Prostate gland (tissue), 2 donors: ENCODE results near the gene KLHL29. TPM values are rescaled to one million over a fixed set of nuclear protein-coding genes. Genes with fewer than 3 reads are reported as not detected.

ENCODE experiments used
- DNase-seq: peaks from one replicate; pipeline ENCODE4 v3.0.0-alpha.2; 2019; ENCODE audit warnings: low spot score
- H3K27ac ChIP-seq, 2 donors: fragments of 200-600 bp; sonication (generic); 2 replicates each; pipeline ENCODE4 v1.5.1; 2017 to 2019
- H3K27me3 ChIP-seq: fragments of 200-600 bp; sonication (generic); replicated peaks from 2 replicates; pipeline ENCODE4 v1.5.1; 2019; ENCODE audit not compliant: insufficient read depth
- H3K36me3 ChIP-seq, 2 donors: fragments of 200-600 bp; sonication (generic); 1 replicate in 1 of 2; 2 replicates in 1 of 2; pipeline versions ENCODE4 v1.5.1 to v1.8.1; 2017 to 2019
- H3K4me1 ChIP-seq: fragments of 200-600 bp; sonication (generic); replicated peaks from 2 replicates; pipeline ENCODE4 v1.5.1; 2019
- H3K4me3 ChIP-seq, 2 donors: fragments of 200-600 bp; sonication (generic); 2 replicates each; pipeline ENCODE4 v1.5.1; 2017 to 2019
- H3K9me3 ChIP-seq: fragments of 200-600 bp; sonication (generic); 2 replicates; pipeline ENCODE4 v1.5.1; 2017
- POLR2A ChIP-seq: fragments of 450-650 bp; IDR thresholded peaks from one replicate; pipeline ENCODE4 v1.6.1; 2016; ENCODE audit warnings: antibody characterized with exemption, mild to moderate bottlenecking
- POLR2AphosphoS5 ChIP-seq: sonication (generic); formaldehyde crosslinking; IDR thresholded peaks from one replicate; pipeline ENCODE4 v1.6.1; 2017; ENCODE audit warnings: antibody characterized with exemption
- WGBS: methylation state at CpG from one replicate; pipeline ENCODE4 v1.1.5; 2018; 5-methylcytosine and 5-hydroxymethylcytosine counted together
- intact Hi-C: fragments of 100-400 bp; cut with DNase I; formaldehyde crosslinking; loops from one replicate; pipeline ENCODE4 v1.14.2; 2022
- total RNA-seq, 2 donors: library from RNA; depleted of rRNA; stranded (reverse); fragments of >200 nt; gene quantifications; one replicate each; pipeline ENCODE4 v1.1.0, GENCODE V29; 2016
- TF ChIP-seq, protein P1 (sequence below), 4 experiments: fragments of 200-600 bp in 2 of 4; fragments of 450-650 bp in 2 of 4; sonication (generic) in 2 of 4; IDR thresholded peaks; 1 replicate in 3 of 4; 2 replicates in 1 of 4; pipeline ENCODE4 v1.5.1; 2016 to 2019; ENCODE audit warnings: antibody characterized with exemption in 4 of 4, mild to moderate bottlenecking in 2 of 4, moderate library complexity in 2 of 4

Gene KLHL29
- total RNA-seq, 2 donors from 2014 or later = 23.3 to 24.8 TPM

DNA sequence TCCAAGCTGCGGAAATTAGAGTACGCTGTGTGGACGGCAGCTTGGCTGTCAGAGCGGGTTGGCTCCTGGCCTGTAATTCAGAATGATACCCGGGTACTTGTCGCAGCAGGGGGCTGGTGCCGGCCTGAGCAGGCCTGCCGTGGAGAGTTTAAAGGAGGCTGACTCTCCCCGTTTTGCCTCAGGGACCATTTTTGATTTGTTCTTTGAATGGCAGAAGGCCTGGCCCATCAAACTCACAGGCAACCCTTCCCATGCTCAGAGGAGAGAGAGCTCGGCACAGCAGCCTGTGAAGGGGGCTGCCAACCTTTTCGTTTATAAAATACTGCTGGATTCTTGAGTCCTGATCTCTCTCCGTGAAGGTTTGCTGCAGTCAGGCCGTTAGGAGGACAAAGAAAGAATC is 151.3 kb downstream of the KLHL29 start:
- 47% methylated on average over 13 of the region's 13 CpGs for WGBS
- intact Hi-C loops = no loop called here

DNA sequence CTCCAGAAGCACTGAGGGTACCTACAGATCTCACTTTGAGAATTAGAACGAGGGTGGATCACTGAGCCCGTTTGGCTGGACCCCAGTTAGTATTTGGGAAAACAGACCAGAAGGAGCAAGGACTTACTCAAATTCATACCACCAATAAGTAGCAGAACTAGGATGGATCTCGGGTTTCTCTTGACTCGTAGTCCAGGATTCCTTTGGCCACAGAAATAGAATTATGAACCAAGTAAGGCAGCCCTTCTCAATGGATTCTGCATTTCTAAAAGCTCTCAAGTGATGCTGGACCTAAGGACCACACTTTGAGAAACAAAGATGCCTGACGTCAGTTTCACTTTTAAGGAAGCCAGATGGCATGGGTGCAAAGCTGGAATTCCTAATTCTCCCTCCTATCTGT is 153.0 kb downstream of the KLHL29 start:
- H3K4me1 ChIP-seq = no peaks in the 10 kb centered on the region
- intact Hi-C loops = no loop called here
- 63% methylated on average over 5 of the region's 5 CpGs for WGBS
- no peaks in the 10 kb centered on the region for H3K27me3 ChIP-seq
- H3K27ac ChIP-seq = no peak overlapping the region
- no peaks in the 10 kb centered on the region for H3K36me3 ChIP-seq
- H3K4me3 ChIP-seq = no peak overlapping the region
- no peak for DNase-seq
- no peak for TF ChIP-seq POLR2AphosphoS5
- TF ChIP-seq POLR2A = no peak
- TF ChIP-seq, protein P1, sequence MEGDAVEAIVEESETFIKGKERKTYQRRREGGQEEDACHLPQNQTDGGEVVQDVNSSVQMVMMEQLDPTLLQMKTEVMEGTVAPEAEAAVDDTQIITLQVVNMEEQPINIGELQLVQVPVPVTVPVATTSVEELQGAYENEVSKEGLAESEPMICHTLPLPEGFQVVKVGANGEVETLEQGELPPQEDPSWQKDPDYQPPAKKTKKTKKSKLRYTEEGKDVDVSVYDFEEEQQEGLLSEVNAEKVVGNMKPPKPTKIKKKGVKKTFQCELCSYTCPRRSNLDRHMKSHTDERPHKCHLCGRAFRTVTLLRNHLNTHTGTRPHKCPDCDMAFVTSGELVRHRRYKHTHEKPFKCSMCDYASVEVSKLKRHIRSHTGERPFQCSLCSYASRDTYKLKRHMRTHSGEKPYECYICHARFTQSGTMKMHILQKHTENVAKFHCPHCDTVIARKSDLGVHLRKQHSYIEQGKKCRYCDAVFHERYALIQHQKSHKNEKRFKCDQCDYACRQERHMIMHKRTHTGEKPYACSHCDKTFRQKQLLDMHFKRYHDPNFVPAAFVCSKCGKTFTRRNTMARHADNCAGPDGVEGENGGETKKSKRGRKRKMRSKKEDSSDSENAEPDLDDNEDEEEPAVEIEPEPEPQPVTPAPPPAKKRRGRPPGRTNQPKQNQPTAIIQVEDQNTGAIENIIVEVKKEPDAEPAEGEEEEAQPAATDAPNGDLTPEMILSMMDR (IDR thresholded peaks at IDR 0.05) = no peak
- H3K9me3 ChIP-seq = no peaks in the 10 kb centered on the region

More for the DNA sequence above, 151.3 kb downstream of the KLHL29 start:
- no peak overlapping the region for H3K4me3 ChIP-seq
- TF ChIP-seq POLR2AphosphoS5 = no peak
- TF ChIP-seq, protein P1 (IDR thresholded peaks at IDR 0.05) = no peak
- TF ChIP-seq POLR2A = no peak
- H3K27me3 ChIP-seq = no peaks in the 10 kb centered on the region
- H3K36me3 ChIP-seq = no peaks in the 10 kb centered on the region
- no peak for DNase-seq
- peak overlapping the region; percentile 46 to 54 for H3K27ac ChIP-seq
- H3K4me1 ChIP-seq = peaks cover 6% of the 10 kb centered on the region
- no peaks in the 10 kb centered on the region for H3K9me3 ChIP-seq

DNA sequence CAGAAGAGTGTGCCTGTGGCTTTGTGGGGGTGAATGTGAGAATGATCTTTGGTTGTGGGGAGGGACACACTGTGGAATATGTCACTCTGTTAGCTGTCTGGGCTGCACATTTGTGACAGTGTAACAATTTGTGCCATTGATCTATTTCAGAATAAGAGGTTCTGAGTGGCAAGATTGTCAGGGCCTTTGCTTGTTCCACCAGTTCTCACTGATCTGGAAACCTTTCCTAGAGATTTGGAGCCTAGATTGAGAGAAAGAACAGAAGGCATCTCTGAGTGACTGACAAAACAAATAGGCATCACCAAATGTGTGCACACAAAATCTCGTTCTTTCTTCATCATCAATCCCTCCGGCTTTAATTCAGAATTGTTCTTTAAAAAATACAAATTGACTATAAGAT is 153.6 kb downstream of the KLHL29 start:
- intact Hi-C loops = no loop called here
- TF ChIP-seq POLR2A (no peak), POLR2AphosphoS5 (no peak)
- TF ChIP-seq, protein P1 (IDR thresholded peaks at IDR 0.05) = no peak
- H3K4me3 ChIP-seq = no peak overlapping the region
- H3K36me3 ChIP-seq = no peaks in the 10 kb centered on the region
- no peak for DNase-seq
- H3K9me3 ChIP-seq = no peaks in the 10 kb centered on the region
- H3K27ac ChIP-seq = no peak overlapping the region
- H3K4me1 ChIP-seq = no peaks in the 10 kb centered on the region
- H3K27me3 ChIP-seq = no peaks in the 10 kb centered on the region
- 94% methylated on average over 2 of the region's 2 CpGs for WGBS

DNA sequence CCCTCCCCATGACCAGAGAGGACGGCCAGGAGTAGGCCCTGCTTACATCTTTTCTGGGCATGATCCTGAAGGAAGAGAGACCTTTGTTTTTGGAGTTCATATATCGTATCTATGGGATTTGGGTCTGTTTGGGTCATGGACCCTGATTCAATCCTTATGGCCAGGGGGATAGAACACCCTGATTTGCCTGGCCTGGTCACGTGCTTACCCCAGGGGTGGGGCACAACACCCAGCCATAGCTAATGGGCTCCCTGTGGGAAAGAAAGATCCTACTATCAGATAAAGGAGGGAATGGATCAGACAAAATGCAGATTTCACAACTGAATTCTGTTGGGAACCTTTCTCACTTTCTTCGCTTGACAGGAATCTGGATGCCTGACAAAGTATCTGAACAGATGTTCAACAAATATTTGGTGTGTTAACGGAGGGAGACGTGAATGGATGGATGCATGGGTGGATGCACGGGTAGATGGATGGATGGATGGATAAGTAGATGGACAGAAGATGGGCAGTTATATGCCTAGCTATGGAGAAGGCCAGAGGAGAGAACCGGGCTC is 155.9 kb downstream of the KLHL29 start:
- WGBS = 75% methylated on average over 8 of the region's 8 CpGs
- TF ChIP-seq POLR2AphosphoS5 = no peak
- TF ChIP-seq, protein P1 (IDR thresholded peaks at IDR 0.05) = no peak
- no peak for TF ChIP-seq POLR2A
- Histone ChIP-seq H3K36me3 (no peaks in the 10 kb centered on the region), H3K4me3 (no peak overlapping the region), H3K27ac (peak overlapping the region in 1 of 2 donors; percentile 26), H3K9me3 (no peaks in the 10 kb centered on the region), H3K27me3 (no peaks in the 10 kb centered on the region), H3K4me1 (no peaks in the 10 kb centered on the region)
- DNase-seq = no peak
- intact Hi-C loops = no loop called here

DNA sequence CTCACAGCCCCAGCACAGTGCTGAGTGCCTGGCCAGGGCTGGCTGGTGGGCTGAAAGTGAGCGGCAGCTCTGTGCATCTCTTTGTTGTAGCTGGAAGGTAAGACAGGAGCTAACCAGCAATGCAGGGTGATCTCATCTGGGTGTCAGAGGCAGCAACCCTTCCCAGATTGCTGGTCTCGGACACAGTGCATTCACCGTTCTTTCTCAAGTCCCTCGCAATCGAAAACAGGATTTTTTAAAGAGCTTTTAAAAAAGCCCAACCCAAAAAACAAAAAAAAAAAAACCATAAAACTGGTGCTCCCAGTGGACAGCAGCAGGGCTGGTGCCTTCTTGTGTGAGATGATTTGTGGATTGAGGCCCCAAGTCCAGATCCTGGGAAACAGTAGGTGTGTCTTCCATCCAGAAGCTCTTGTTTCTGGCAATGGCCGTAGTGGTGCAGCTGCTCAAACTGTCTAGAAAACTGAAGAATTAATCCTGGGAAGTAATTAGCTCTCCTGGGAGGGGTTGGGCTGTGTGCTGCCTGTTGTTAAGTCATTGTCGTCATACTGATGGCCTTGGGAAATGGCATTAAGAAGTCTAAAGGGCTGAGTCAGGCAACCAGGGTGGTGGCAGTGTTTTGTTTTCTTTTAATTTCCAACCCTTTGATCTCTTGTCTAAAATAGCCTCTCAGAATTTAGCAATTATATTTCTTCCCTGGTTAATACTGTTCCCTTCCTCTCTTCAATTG is 156.7 kb downstream of the KLHL29 start:
- peak overlapping the region in 1 of 2 donors; percentile 33 for H3K27ac ChIP-seq
- intact Hi-C loops = no loop called here
- 42% methylated on average over 7 of the region's 7 CpGs for WGBS
- TF ChIP-seq POLR2AphosphoS5 (no peak), POLR2A (no peak)
- TF ChIP-seq, protein P1 (IDR thresholded peaks at IDR 0.05) = no peak
- DNase-seq = no peak
- H3K36me3 ChIP-seq = no peaks in the 10 kb centered on the region
- H3K4me1 ChIP-seq = no peaks in the 10 kb centered on the region
- H3K4me3 ChIP-seq = no peak overlapping the region
- H3K9me3 ChIP-seq = no peaks in the 10 kb centered on the region
- H3K27me3 ChIP-seq = no peaks in the 10 kb centered on the region
